ENCODE measurements around the gene AQP9.

DNA sequence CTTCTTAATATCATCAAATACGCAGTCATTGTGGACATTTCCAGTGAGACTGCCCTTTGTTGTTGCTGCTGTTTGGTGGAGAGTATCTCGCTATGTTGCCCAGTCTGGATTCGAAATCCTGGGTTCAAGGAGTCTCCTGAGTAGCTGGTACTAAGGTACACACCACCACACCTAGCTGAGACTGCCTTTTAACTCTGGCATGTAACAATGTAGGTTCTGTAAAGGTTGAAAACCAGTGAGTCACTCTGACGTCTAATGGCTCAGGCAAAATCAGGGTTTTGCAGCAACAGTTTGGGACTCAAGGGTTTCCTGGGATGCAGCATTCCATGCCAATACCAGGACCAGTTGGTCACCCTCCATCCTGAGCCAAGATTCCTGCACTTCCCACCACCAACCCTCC lies 52.2 kb downstream of the AQP9 start:
- TF ChIP-seq YY1 (IDR thresholded peaks at IDR 0.05; ENCODE audit: low read depth): no peak
- TF ChIP-seq, protein P1, sequence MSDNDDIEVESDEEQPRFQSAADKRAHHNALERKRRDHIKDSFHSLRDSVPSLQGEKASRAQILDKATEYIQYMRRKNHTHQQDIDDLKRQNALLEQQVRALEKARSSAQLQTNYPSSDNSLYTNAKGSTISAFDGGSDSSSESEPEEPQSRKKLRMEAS (IDR thresholded peaks at IDR 0.05): no peak
- TF ChIP-seq NFIC (IDR thresholded peaks at IDR 0.05): no peak
- TF ChIP-seq RAD21 (IDR thresholded peaks at IDR 0.05; ENCODE audit: low read depth): no peak
- no peak for TF ChIP-seq EP300 (IDR thresholded peaks at IDR 0.05; ENCODE audit: borderline replicate concordance)
- TF ChIP-seq TAF1 (IDR thresholded peaks at IDR 0.05; ENCODE audit: low read depth): no peak

Measured in Ishikawa (cell line).